ENCODE results near the gene SBF2.
"Not testable (repeated sequence)": the region's sequence is repeated elsewhere in the genome, so short reads cannot be mapped to it uniquely, and the experiment has no call there.

The SBF2 gene

DNA sequence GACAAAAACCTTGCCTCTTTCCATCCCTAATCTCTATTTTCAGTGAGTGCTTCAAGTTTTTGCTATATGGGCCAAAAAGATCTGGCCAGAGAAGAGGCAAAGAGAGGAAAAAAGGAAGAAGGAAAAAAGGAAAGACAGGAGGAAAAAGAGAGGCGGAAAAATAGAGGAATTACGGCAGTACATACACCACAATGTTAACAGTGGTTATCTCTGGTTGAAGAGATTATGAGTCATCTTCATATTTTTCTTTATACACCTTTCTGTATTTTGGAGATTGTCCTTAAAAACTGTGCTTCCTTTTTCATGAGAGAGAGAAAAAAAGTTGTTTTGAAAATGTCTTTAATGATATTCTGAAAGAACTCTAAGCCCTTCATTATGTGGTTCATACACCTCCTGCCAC is 133.7 kb downstream of the SBF2 start:
- no peak for DNase-seq

- DNase-seq = no peak
Observed at GRCh38 chr11:10158461-10158860, 135.6 kb downstream of the SBF2 start.

GRCh38 chr11:10155793-10156490 is 138.1 kb downstream of the SBF2 start:
- peak; percentile 46 for DNase-seq

DNA sequence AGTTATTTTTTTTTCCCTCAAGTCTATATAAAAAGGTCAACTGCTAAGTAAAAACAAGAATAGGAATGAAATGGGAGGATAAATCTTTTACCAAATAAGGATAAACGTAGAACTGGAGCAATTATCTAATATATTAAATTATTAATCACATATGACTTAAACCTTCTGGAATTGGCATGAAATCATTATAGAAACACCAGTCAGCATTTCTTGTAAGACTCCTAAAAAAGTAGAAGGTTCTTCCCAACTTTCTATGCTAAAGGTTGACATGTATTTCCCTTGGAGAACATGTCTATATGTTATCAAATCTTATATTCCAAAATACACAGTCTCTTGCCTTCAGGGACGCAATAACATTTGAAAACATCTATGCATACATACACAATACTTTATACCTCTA is 143.2 kb downstream of the SBF2 start:
- DNase-seq = no peak

DNA sequence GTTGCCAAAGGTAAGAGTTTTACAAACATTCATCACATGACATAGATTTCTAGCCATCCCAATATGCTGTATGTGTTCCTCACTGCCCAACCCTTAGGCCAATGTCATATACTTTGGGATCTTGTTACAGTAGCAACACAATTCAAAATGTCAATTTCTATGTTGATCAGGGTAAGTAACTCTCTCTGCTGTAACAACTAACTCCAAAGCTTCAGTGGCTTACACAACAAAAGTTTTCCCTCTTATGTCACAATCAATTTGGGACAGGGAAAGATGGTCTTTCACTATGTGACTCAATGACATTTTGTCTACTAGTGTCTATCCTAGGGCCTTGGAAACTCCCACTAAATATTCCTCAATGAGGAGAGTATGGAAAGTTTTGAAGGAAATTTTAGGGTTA is 144.5 kb downstream of the SBF2 start:
- no peak for DNase-seq

GRCh38 chr11:10147195-10147594 is 146.8 kb downstream of the SBF2 start:
- DNase-seq = no peak

GRCh38 chr11:10144954-10145353 is 149.1 kb downstream of the SBF2 start:
- DNase-seq = no peak

DNA sequence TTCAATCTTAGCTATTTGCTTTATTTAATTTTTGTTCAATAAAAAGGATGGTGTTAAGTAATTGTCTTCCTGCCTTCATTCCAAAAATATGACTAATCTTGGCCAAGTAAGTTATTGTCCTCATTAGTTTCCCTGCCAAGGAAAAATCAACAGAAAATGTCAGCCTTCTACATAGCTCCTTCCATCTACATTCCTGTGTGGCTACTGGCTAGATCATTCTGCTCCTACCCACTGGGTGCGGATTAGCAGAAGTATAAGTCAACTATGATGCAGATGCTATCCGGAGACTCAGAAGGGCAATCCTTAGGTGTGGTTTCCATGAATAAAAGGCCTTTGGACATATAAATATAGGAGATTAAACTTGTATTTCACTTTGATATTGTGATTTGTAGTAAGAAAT is 154.4 kb downstream of the SBF2 start:
- no peak for DNase-seq

- DNase-seq = no peak
Observed at GRCh38 chr11:10139143-10139542, 154.9 kb downstream of the SBF2 start.

- DNase-seq = no peak
Observed at GRCh38 chr11:10134975-10135481, 159.0 kb downstream of the SBF2 start.

GRCh38 chr11:10134226-10134625 is 159.8 kb downstream of the SBF2 start:
- DNase-seq = not testable (repeated sequence)

DNA sequence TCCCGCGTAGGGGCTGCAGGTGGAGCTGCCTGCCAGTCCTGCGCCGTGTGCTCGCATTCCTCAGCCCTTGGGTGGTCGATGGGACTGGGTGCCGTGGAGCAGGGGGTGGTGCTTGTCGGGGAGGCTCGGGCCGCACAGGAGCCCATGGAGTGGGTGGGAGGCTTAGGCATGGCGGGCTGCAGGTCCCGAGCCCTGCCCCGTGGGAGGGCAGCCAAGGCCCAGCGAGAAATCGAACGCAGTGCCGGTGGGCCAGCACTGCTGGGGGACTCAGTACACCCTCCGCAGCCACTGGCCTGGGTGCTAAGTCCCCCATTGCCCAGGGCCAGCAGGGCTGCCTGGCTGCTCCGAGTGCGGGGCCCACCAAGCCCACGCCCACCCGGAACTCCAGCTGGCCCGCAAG is 160.8 kb downstream of the SBF2 start:
- not testable (repeated sequence) for DNase-seq

DNA sequence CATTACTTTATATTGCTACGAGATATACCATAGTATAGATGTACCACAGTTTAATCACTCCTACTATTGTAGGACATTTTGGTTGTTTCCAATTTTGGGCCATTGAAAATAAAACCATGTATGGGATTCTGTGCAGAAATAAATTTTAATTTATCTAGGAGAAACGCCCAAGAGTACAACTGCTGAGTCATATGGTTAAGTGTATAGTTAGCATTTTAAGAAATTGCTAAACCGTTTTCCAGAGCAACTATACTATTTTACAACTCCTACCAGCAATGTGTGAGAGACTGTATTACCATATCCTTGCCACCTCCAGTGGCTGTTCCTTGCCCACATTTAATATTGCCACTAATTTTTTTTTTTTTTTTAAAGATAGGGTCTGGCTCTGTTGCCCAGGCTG is 163.1 kb downstream of the SBF2 start:
- DNase-seq = no peak

DNA sequence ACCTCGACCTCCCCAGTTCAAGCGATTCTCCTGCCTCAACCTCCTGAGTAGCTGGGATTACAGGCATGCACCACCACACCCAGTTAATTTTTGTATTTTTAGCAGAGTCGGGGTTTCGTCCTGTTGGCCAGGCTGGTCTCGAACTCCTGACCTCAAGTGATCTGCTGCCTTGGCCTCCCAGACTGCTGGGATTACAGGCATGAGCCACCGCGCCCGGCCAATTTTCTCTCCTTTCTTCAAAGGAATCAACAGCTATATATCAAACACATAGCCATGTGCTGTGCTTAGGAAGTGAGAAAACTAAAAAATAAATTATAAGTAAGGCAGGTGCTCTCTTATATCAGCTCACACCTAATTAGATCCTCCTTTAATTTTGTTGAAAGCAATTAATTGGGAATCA is 164.8 kb downstream of the SBF2 start:
- DNase-seq = not testable (repeated sequence)

DNA sequence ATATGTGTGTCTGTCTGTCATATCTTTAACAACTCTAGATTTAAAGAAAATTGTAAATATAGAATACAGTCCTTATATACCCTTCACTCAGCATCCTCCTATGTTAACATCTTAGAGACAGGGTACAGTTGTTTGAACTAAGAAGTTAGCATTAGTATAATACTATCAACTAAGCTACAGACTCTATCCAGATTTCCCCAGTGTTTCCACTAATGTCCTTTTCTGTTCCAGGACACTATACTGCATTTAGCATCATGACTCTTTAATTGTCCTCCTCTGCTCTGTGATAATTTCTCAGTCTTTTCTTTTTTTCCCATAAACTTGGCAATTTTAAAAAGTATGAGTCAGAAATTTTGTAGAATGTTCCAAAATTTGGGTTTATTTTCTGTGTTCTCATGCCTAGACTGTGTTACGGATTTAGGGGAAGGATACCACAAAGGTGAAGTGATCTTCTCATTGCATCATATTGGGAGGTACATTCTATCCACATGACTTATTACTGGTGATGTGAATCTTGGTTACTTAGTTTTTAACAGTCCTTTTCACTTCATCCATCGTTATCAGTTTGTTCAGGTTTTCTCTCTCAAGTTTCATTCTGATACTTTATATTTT is 168.4 kb downstream of the SBF2 start:
- no peak for DNase-seq

DNA sequence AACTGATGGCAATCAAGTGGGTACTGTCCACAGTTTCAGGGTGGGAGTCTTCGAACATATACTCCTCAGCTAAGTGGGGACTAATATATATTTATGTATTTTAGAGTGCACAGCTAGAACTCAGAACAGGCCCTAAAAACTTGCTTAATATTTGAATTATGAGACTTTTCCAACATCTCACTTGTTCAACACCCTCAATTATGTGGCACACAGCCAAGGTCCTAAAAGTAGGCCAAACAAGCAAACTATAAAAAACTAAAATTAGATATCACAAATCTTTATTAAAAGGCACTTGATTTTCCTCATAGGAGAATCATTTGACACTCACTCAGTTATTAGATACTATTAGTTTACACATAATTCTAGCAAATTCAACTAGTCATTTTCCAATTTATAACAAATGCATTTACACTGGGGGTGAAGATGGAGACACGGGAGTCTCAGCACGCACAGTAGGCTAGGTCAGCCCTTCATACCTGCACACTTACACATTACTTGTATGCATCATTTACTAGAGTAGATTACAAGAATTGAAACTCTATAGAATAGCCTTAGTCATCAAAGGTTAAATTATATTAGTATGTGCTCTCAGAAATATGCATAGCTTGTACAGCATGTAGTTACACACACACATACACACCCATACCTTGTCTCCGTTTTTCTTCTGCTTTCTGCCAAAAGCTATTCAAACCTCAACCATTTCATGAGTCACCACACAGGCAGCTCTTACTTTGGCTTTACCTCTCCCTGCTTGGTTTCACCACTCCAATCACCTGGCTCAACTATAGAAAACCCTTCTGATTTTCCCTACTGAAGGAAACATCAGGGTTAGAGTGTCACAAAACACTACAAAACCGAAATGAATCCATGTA is 171.5 kb downstream of the SBF2 start:
- no peak for DNase-seq

- DNase-seq = no peak
Observed at GRCh38 chr11:10118865-10119264, 175.2 kb downstream of the SBF2 start.

DNA sequence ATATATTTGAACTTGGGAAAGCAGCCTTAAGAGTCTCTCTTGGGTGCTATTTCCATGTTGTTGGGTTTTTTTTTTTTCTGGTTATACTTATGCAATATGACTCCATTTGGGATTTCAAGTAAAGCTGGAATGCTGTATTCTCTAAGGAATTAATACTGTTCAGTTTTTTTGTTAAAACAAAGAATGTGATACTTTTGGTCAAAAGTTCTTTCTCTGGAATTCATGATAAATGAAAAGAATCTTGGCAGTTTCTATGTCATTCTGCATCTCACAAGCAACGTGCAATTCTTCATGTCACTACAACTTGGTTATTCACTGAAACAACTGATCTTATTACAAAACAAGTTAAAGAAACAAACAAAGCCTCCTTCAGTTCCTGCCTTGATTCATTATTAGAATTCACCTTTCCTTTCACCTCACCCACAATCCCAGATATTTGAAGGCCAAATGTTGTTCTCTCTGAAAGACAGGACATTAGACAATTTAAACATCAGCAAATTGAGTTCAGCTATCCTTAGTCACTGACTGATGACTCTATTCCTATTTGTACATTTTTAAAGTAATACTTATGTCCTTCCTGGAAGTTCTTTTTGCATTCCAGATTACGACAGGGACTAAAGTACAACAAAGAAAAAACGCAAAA is 176.2 kb downstream of the SBF2 start:
- DNase-seq = no peak

DNA sequence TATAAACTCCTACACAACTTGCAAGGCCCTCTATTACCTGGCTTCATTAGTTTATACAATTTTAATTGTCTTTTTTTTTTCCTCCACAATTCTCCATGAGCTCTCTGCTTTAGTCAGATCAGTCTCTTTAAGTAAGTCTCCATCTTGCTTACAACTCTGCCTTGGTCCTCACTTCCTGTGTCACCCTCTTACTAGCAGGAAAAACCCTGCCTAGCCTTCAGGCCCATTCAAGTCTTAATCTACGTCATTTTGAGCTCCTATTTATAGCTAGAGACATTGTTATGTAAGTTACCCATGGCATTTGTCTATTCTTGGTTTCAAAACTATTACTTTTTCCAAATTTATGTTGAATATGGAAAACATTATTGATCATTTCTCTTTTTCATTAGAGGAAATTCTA is 177.4 kb downstream of the SBF2 start:
- no peak for DNase-seq

- no peak for DNase-seq
Observed at GRCh38 chr11:10114593-10115404, 179.2 kb downstream of the SBF2 start.

- DNase-seq = no peak
Observed at GRCh38 chr11:10113852-10114251, 180.2 kb downstream of the SBF2 start.

DNA sequence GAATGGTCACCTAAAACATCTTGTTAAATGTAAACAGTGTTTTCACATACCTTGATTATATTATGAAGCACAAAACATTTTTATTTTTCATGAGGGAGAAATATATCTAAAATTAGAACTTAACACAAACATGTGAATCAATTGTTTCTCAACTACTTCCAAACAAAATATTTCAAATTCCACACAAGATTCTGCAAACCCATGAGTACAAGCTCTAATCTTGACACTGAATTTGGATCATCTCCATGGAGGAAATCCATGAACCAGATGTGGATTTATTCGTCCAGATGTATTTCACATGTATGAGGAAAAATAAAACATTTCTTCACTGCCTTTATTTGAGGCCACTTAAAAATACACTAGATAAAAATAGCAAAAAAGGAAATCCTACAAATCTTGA is 184.2 kb downstream of the SBF2 start:
- DNase-seq = no peak
